Posterior cingulate gyrus (tissue), 11 donors: ENCODE data around the gene RMND1.

Experiments
- DNase-seq, 10 donors: peaks; one replicate each; pipeline versions ENCODE4 v3.0.0 to v3.0.0-alpha.2; 2020 to 2021; ENCODE audit warnings: mixed read lengths in 3 of 10
- intact Hi-C: fragments of 100-400 bp; cut with DNase I; formaldehyde crosslinking; loops from one replicate; pipeline ENCODE4 v1.15.1; 2023

The RMND1 gene

DNA sequence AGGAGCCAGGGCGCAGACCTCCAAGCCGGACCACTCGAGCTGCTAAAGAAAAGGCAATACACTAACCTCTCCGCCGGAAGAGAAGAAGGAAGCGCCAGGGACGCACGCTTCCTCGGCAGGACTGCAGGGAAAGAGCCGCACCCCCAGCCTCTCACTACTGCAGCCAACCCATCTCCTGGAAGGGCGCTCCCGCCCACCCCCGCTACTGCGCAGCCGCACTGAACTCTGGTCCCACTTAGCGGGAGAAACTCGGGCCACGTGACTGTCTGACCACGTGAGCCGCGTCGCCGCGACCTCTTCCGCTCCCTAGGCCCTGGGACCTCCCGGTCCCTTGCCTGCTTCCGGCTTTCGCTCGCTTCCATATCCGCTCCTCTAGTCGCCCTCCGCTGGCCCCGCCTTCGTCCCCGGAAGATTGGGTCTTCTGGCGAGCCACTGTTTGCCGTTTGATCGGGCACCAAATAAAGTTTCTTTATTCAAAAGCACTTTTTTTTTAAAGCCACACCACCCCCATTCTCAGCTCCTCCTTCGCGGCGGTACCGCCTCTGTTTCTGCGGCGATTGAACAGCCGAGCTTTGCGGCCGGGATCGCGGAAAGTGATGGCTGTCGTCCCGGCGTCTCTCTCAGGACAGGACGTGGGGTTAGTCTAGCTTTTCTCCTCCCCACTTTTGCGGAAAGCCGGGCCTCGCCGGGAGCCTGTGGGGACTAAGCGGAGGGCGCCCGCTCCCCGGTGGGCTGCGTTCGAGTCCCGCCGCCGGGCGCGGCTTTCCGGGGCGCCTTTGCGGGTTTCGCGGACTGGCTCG lies at the start of gene RMND1:
TSS of gene RMND1 (minus strand) at position 177 of the 800 bp plus-strand sequence. CDS start 6,315 bp downstream, outside the sequence.
- intact Hi-C loops: loop anchor here (1.0 kb wide), 1 partner anchor 62 kb away; no protein-coding TSS in a partner anchor
- DNase-seq: peak; percentile 99 to 100 (median 99)

- DNase-seq: no peak
- intact Hi-C loops: no loop called here
Observed at GRCh38 chr6:151499551-151499950, 47.6 kb upstream of the RMND1 start.

GRCh38 chr6:151498327-151498726 lies 46.4 kb upstream of the RMND1 start:
- no peak for DNase-seq
- intact Hi-C loops: no loop called here

- intact Hi-C loops: no loop called here
Observed at GRCh38 chr6:151497905-151498304, 46.0 kb upstream of the RMND1 start.

GRCh38 chr6:151495380-151495779 lies 43.5 kb upstream of the RMND1 start:
- peak in 1 of 10 donors; percentile 65 for DNase-seq
- intact Hi-C loops: no loop called here

More at GRCh38 chr6:151497905-151498304, 46.0 kb upstream of the RMND1 start:
- DNase-seq: no peak

DNA sequence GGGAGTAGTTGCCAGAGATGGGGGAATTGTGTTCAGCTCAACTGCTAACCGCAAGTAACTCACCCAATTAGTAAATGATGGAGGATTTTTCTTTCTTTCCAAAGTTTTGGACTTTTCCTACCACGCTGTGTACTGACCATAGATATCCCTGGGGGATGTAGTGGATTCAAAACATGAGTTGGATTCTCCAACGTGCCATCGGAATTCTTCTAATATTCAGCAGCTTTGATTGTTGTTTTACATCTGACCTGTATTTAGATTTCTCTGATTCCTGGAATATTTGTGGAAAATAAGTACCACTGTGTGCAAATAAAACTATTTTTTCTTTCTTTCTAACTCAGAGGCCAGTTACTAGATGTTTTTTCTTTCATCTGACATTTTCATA lies 43.0 kb upstream of the RMND1 start:
- DNase-seq: no peak
- intact Hi-C loops: no loop called here

GRCh38 chr6:151494235-151494935 lies 42.5 kb upstream of the RMND1 start:
- intact Hi-C loops: no loop called here
- DNase-seq: peak in 7 of 10 donors; percentile 33 to 90 (median 53)

GRCh38 chr6:151493804-151494234 lies 41.9 kb upstream of the RMND1 start, which contains the start of gene CCDC170:
CCDC170 (plus strand) TSS chr6:151494017; CDS start chr6:151494129, 112 bp downstream.
- peak in 8 of 10 donors; percentile 27 to 93 (median 45) for DNase-seq
- intact Hi-C loops: no loop called here

DNA sequence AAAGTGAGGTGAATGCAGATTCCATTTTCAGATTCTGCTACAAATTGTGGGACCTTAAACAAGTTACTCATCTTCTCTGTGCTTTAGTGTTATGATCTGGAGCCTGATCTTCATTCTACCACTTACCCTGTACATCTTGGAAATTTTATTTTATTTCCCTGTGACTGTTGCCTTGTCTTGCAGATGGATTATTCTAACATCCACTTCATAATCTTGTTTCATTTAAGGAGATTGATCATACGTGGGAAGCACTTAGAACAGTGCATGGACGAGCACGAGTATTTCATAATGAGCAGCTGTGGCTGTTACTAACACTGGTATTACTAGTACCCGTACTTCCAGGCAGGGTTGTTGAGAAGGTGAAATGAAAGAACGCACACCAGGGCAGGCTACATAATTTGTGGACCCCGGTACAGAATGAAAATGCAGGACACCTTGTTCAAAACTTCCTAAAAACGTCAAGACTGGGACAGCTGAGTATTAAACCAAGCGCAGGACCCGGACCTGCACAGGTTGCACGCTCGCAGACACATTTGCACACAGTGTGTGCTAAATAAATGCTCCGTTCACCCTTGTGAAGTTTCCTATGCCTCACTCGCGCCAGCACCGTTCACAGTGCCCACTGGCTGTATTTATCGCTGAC lies 41.4 kb upstream of the RMND1 start:
- intact Hi-C loops: no loop called here
- peak in 1 of 10 donors; percentile 11 for DNase-seq

DNA sequence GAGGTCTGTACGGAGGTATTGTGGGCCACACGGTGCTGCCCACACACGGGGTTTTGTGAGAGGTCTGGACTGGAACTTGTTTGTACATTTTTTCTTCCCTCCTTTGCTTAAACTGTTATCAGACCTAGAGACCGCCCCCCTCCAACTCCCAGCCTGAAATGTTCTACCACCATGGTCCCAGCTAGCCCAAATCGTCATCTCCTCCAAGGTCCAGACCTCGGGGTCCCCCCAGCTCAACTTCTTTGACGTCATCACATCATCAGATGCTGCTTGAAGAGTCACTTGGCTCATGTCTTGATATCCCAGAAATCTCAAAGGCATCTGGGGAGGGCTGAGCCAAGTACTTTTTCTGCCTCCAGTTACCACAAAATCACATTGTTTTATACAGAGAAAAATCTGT lies 39.1 kb upstream of the RMND1 start:
- DNase-seq: no peak
- intact Hi-C loops: no loop called here

DNA sequence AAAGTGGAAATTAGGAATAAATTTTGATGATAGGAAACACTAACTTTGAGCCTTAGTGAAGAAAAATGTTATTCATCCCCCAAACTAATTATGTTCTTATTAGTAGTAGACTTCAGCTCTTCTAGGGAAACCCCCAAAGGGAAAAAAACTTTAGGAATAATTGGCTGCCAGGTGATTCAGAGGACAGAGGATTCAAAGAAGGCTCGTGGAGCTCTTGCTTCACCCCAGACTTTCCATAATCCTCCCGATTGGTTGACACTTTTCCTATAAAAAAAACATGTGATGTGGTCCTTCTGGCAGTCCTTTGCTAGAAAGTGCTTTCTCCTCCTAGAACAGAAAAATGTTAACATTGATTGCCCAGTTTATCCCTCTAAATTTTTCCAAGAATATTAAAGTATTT lies 36.3 kb upstream of the RMND1 start:
- no peak for DNase-seq
- intact Hi-C loops: no loop called here

- intact Hi-C loops: no loop called here
- no peak for DNase-seq
Observed at GRCh38 chr6:151483994-151484393, 32.1 kb upstream of the RMND1 start.

GRCh38 chr6:151482290-151482689 lies 30.4 kb upstream of the RMND1 start:
- intact Hi-C loops: no loop called here
- DNase-seq: no peak

GRCh38 chr6:151481786-151482185 lies 29.9 kb upstream of the RMND1 start:
- DNase-seq: no peak
- intact Hi-C loops: no loop called here

DNA sequence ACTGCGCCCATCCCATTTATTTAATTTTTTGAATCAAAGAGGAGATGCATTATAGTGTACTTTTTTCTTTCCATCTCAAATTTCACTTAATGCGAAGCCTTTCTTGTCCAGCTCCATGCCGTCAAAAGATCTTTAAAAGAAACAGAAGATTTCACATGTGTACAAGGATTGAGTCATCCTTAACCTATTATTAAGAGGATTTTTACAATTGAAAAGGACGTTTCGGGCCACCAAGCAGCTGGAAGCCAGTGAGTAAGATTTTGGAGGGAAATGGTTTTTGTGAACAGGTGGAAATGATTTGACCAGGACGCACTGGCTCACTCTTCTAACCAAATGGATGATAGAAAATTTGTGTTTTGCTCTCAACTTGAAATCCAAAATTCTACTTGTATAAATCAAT lies 26.7 kb upstream of the RMND1 start:
- DNase-seq: no peak
- intact Hi-C loops: loop anchor here (5.0 kb wide), 1 partner anchor 36 kb away; no protein-coding TSS in a partner anchor

DNA sequence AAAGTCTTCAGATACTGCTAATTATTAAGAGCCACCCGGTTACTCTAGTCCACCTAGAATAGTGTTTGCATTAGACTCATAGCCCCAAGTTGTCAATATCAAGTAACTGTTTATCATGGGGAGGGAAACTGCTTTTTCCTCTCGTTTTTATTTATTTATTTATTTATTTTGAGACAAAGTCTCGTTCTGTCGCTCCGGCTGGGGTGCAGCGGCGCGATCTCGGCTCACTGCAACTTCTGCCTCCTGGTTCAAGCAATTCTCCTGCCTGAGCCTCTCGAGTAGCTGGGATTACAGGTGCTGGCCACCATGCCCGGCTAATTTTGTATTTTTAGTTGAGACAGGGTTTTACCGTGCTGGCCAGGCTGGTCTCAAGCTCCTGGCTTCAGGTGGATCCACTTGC lies 25.8 kb upstream of the RMND1 start:
- intact Hi-C loops: loop anchor here (5.0 kb wide), 1 partner anchor 35 kb away; no protein-coding TSS in a partner anchor

GRCh38 chr6:151475653-151476523 lies 24.0 kb upstream of the RMND1 start:
- peak in 1 of 10 donors; percentile 34 for DNase-seq
- intact Hi-C loops: loop anchor here (1.0 to 5.0 kb wide), 2 partner anchors 34 to 70 kb away; no protein-coding TSS in a partner anchor

More for the DNA sequence above, 25.8 kb upstream of the RMND1 start:
- no peak for DNase-seq

DNA sequence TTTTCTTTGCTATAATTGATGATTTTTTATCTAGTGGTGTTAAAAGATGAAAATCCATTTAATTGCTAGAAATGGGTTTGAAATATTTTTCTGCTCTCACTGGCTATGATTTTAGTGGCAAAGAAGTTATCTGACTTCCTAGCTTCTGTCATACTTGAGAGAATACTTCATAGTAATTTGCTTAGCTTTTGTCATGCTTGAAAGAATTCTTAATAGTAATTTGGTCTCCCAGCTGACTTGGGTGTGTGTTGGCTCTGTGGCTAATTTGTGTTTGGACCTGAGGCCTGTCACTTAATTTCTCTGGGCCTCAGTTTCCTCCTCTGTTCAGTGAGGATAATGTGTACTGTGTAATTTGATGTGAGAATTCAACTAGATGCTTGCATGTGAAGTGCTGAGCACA lies 12.8 kb upstream of the RMND1 start:
- no peak for DNase-seq
- intact Hi-C loops: no loop called here

- no peak for DNase-seq
- intact Hi-C loops: no loop called here
Observed at GRCh38 chr6:151461673-151462072, 9.7 kb upstream of the RMND1 start.
